HG03095 (cell line): Measurements from ENCODE around the gene EIF4A3.
"Not testable (repeated sequence)": the region's sequence is repeated elsewhere in the genome, so short reads cannot be mapped to it uniquely, and the experiment has no call there.

ENCODE experiments used
- ATAC-seq: cut with Tn5 transposase; IDR thresholded peaks from one replicate; pipeline ENCODE4 v1.9.1; 2021; ENCODE audit warnings: moderate library complexity; ENCODE audit not compliant: unreplicated experiment

Gene EIF4A3

DNA sequence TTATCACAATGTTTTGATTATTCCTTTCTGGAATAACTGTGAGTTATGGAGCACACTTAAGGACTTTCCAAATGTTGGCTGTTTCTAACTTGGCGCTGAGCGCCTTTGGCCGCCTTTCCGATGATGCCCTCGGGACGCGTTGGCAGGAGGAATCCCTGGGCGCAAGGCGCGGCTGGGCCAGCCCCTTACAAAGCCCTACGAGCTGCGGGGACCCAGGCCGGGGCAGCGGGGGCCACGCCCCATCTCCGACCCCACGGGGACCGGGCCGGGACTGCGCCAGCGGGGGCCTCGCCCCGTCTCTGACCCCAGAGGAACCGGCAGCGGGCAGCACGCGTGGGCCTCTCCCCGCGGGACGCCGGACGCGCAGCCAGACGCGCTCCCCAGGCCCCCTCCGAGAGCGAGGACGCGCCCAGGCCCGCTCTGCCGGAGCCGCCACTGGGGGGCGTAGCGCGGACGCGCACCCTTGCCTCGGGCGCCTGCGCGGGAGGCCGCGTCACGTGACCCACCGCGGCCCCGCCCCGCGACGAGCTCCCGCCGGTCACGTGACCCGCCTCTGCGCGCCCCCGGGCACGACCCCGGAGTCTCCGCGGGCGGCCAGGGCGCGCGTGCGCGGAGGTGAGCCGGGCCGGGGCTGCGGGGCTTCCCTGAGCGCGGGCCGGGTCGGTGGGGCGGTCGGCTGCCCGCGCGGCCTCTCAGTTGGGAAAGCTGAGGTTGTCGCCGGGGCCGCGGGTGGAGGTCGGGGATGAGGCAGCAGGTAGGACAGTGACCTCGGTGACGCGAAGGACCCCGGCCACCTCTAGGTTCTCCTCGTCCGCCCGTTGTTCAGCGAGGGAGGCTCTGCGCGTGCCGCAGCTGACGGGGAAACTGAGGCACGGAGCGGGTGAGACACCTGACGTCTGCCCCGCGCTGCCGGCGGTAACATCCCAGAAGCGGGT is 45.6 kb downstream of the EIF4A3 start, which contains the start of gene GAA:
TSS of gene GAA (plus strand) at position 571 of the 935 bp plus-strand sequence. CDS start 3,006 bp downstream, outside the sequence.
- ATAC-seq, result peak; percentile 44

DNA sequence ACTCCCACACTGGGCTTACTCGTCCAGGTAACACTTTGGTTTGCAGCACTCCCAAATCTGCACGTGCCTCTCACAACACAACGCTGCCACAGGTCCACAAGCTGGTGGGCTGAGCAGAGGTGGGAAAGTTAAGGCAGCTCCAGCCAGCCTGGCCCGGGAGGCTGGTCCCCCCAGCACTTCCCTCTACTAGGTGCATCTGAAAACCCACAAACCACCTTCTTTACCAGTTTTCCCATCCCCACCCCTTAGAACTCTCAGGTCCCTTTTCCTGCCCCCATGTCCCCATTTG is 46.9 kb downstream of the EIF4A3 start:
- ATAC-seq, result no peak

DNA sequence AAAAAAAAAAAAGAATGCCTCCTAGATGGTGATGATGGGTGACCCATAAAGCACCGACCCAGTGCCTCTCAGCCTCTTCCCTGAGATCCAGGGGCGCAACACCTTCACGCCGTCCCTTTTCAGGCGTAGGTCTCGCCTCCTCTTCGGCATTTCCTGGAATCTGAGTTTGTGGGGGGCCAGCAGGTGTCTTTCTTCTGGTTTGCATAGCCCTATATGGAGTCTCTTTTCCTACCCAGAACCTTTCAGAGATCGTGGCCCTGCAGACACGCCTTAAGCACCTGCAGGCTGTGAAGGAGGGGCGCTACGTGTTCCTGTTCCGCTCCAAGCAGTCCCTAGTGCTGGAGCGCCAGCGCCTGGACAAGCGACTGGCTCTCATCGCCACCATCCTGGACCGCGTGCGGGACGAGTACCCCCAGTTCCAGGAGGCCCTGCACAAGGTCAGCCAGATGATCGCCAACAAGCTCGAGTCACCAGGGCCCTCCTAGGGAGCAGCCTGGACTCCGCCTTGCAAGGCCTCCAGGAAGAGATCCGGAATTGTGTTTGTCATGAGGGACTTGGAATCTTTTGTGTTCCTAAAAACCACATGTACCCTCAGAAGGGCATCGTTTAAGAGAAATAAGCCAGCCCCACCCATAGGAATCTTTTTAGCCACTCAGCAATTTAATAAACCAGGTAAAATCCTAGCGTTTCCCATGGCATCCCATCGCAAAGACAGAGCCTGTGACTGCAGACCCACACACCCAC is 47.5 kb downstream of the EIF4A3 start:
- ATAC-seq, result no peak

GRCh38 chr17:80097844-80098691 is 48.9 kb downstream of the EIF4A3 start:
- no peak for ATAC-seq

GRCh38 chr17:80097127-80097621 is 49.8 kb downstream of the EIF4A3 start:
- no peak for ATAC-seq

DNA sequence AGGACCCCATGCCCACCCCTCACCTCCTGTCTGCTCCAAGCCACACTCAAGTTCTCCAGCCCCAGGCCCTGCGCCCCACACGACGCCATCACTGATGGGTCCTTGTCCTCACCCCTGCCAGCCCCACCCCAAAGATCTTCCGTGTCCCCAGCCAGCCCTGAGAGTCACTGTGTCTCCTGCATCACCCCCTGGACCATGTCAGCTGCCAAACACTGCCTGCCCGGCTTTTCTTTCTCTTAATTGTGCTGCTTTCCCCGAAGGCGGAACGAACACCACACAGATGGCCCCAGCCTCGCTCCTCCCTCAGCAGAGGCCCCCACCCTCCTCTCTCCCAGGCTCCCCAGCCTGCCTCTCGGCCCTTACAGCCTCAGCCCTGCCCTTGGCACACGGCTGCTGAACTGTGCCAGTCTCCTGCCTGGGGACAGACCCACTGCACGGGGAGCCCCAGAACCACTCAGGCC is 50.3 kb downstream of the EIF4A3 start:
- ATAC-seq, result no peak

DNA sequence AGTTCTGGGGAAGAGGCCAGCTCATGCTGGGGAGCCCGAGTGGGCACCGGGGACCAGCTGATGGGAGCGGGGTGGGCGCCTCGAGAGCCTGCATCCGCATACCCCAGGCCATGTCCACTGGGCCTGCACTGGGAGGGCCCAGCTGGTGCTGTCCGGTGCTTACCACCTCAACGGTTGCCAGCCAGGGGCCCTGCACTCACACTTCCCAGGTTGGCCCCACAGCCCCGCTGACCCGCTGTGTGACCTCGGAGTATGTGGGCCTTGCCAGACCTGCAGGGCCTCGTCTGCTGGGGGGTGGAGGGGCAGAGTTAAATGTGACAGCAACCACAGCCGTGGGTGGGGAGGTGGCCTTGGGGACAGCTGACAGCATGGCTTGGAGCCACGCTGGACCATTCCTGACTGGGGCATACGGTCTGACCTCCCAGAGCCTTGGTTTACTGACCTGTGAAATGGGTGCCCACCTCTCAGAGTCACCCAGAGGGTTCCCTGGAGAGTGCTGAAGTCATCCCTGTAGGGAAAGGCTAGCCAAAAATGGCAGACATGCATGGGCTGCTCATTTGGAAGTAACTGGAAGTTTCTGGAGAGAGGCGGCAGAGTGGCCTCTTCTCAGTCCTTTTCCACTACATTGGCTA is 51.0 kb downstream of the EIF4A3 start:
- ATAC-seq, result no peak

DNA sequence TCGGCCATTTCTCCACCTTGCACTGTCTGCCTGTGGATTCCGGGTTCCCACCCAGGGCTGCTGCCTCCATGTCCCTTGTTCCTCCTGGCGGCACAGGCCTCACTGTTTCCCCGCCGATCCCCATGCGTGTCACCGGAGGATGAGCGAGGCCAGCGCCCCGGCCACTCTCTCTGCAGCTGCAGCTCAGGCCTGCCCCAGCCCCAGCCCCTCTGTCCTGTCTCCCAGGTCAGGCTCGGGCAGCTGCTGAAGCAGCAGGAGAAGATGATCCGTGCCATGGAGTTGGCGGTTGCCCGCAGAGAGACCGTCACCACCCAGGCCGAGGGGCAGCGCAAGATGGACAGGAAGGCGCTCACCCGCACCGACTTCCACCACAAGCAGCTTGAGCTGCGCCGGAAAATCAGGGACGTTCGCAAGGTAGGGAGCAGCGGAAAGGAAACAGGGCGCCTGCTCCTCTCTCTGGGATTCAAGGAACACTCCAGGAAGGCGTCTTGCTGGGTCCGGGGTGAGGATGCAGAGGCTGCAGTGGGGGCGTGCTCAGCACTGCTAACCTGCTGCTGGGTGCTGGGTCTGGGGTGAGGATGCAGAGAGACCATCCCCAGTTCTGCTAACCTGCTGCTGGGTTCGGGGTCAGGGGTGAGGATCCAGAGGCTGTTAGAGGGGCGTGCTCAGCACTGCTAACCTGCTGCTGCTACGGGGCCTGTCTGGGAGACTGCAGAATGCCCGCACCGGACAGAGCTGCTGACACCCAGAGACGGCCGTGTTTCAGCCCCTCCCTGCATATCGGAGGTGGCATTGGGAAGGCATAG is 51.7 kb downstream of the EIF4A3 start:
- ATAC-seq, result no peak

- ATAC-seq, result no peak
These were observed 54.0 kb downstream of the EIF4A3 start for GRCh38 chr17:80092959-80093358.

DNA sequence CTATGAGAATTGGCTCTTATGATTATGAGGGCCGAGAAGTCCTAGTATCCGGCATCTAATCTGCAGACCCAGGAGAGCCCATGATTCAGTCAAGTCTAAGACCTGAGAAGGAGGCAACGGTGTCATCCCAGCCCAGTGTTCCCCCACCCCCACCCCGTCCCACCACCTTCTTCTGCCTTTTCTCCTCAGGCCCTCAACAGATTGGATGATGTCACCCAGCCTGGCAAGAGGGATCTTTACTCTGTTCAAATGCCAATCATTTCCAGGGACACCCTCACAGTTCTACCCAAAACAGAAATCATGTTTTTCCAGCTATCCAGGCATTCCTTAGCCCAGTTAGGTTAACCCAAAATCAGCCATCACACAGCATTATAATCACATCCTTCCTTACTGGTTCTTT is 55.6 kb downstream of the EIF4A3 start:
- ATAC-seq, result no peak

- ATAC-seq, result not testable (repeated sequence)
These were observed 56.8 kb downstream of the EIF4A3 start for GRCh38 chr17:80090164-80090563.

DNA sequence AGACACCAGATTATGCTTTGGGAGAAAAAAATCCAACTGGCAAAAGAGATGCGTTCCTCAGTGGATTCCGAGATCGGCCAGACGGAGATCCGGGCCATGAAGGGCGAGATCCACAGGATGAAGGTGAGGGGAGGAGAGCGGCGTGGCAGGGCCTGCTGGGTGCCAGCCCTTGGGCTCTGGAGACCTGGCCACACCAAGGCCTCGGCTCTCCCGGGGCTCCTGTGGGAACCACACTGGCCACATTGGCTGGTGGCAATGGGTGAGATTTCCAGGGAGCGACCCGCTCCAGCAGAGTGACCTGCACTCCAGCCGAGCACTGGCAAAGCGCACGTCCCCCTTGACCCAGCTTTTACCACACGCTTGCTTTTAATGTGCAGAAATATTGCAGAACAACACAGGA is 57.2 kb downstream of the EIF4A3 start:
- ATAC-seq, result no peak

DNA sequence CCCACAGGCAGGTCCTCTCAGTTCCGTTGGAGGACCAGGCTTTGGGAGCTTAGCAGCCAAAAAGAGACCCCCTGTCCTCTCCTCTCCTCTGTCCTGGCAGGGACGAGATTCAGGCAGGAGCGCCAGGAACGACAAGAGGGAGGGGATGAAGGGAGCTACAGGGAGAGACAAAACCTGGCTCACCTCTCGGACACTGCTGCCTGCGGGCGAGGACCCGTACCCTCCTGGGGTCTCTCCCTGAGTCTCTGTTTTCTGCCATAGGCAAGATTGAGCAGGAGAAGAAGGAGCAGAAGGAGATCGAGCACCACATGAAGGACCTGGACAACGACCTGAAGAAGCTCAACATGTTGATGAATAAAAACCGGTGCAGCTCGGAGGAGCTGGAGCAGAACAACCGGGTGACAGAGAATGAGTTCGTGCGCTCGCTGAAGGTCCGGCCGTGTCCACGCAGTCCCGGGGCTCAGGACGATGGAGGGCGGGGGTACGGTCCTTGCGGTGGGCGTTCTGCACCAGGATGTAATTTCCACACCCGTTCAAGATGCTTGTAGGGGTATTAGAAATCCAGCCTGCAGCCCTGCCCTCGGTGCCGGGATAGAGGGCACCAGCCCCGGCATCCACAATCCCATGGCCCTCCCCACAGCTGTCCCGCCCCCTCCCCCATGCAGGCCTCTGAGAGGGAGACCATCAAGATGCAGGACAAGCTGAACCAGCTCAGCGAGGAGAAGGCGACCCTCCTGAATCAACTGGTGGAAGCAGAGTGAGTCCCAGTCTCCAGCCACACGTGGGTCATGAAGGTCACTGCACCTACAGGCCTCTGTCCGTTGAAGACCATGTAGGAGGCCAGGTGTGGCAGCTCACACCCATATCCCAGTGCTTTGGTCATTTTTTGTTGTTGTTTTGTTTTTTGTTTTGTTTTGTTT is 59.3 kb downstream of the EIF4A3 start:
- no peak for ATAC-seq

- no peak for ATAC-seq
These were observed 60.3 kb downstream of the EIF4A3 start for GRCh38 chr17:80086616-80087015.

DNA sequence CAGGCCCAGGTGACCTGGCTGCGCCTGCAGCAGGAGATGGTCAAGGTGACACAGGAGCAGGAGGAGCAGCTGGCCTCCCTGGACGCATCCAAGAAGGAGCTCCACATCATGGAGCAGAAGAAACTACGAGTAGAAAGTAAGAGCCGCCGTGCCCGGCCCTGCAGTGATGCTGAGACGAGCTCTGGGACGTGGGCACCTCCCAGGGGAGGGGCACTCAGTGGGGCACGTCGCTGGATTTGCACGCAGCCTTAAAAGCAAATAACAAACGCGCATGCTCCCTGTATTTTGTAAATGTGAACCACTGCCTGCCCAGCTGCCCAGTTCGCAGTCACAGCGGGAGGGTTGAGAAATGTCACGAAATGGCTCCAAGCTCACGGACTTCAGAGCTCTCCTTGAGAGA is 60.8 kb downstream of the EIF4A3 start:
- ATAC-seq, result no peak

DNA sequence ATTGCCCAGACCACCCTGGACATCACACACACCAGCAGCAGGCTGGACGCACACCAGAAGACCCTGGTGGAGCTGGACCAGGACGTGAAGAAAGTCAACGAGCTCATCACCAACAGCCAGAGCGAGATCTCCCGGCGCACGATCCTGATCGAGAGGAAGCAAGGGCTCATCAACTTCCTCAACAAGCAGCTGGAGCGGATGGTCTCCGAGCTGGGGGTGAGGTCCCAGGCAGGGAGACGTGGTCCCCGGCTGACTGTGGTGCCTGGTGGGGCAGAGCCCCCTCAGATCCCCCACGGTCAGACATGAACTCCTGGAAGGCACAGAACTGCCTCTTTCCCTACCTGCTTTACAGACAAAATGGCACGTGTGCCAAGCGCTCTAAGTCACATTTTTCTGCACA is 62.2 kb downstream of the EIF4A3 start:
- ATAC-seq, result no peak
